HepG2 (cell line): Measurements from ENCODE around the gene HAUS7. TPM values are rescaled to one million over a fixed set of nuclear protein-coding genes. Genes with fewer than 3 reads are reported as not detected.

Source experiments
- ATAC-seq: fragments of 200-7000 bp; cut with Tn5 transposase; 3 replicates; pipeline ENCODE4 v1.9.1; 2020; ENCODE audit warnings: mild to moderate bottlenecking, moderate library complexity
- BruUV-seq: library from RNA; stranded (reverse); fragments of 400-500 nt; replicated peaks from 2 replicates; lab custom pipeline; 2021; lab: Mats Ljungman, UMichigan
- CTCF ChIA-PET: fragments of 300-600 bp; formaldehyde crosslinking; extraction: SDS; loops from one replicate; lab custom pipeline; 2021; ENCODE audit warnings: low total read pairs, inconsistent platforms, low intra/inter-chr PET ratio; lab: Yijun Ruan, JAX
- POLR2A ChIA-PET: fragments of 350-600 bp; sonication (Branson Sonifier 250); formaldehyde crosslinking; loops from one replicate; lab custom pipeline; 2020; ENCODE audit warnings: antibody characterized with exemption, inconsistent platforms; lab: Yijun Ruan, JAX
- DNase-seq: peaks from one replicate; pipeline ENCODE4 v3.0.0-alpha.2; 2015; ENCODE audit warnings: low spot score
- FAIRE-seq: peaks from 3 replicates; lab custom pipeline; 2011; peaks lifted over from hg19 to GRCh38; lab: Jason Lieb, UNC
- H2AFZ ChIP-seq: one replicate; pipeline ENCODE4 v1.6.1; 2011; ENCODE audit warnings: low read length, inconsistent platforms
- H3K27ac ChIP-seq: fragments of 300-600 bp; 3 replicates; pipeline ENCODE4 v1.8.0; 2011; ENCODE audit warnings: mixed run types, mild to moderate bottlenecking, mixed read lengths, low read length, inconsistent platforms; ENCODE audit not compliant: insufficient read depth; ENCODE audit errors: extremely low read length
- H3K27me3 ChIP-seq, 2 experiments: fragments of 200-600 bp in 1 of 2; 2 replicates in 1 of 2; 3 replicates in 1 of 2; pipeline versions ENCODE4 v1.6.0 to v1.8.0; 2011; ENCODE audit warnings: low read length in 2 of 2, mild to moderate bottlenecking in 2 of 2, moderate library complexity in 2 of 2, inconsistent platforms in 1 of 2; ENCODE audit not compliant: insufficient read depth in 2 of 2, control insufficient read depth in 1 of 2
- H3K36me3 ChIP-seq, 2 experiments: fragments of 200-600 bp in 1 of 2; replicated peaks in 1 of 2; 2 replicates in 1 of 2; 3 replicates in 1 of 2; pipeline versions ENCODE4 v1.5.1 to v1.8.0; 2011; ENCODE audit warnings: low read length in 2 of 2, inconsistent platforms in 1 of 2; ENCODE audit not compliant: insufficient read depth in 2 of 2, control insufficient read depth in 1 of 2
- H3K4me1 ChIP-seq: 2 replicates; pipeline ENCODE4 v1.5.1; 2012; ENCODE audit warnings: low read length, inconsistent platforms; ENCODE audit not compliant: insufficient read depth
- H3K4me2 ChIP-seq: 2 replicates; pipeline ENCODE4 v1.6.0; 2011; ENCODE audit warnings: low read depth, low read length, inconsistent platforms
- H3K4me3 ChIP-seq, 3 experiments: fragments of 200-600 bp in 1 of 3; sonication (generic), shearing (Covaris generic) in 1 of 3; replicated peaks in 1 of 3; 2 replicates each; pipeline ENCODE4 v1.5.1; 2011 to 2016; ENCODE audit warnings: low read length in 3 of 3, inconsistent platforms in 2 of 3, low read depth in 2 of 3, mild to moderate bottlenecking in 2 of 3, control low read depth in 1 of 3, mixed read lengths in 1 of 3; ENCODE audit not compliant: insufficient read depth in 1 of 3
- H3K79me2 ChIP-seq: one replicate; pipeline ENCODE4 v1.6.1; 2011; ENCODE audit warnings: low read length, inconsistent platforms; ENCODE audit not compliant: insufficient read depth
- H3K9ac ChIP-seq: 2 replicates; pipeline ENCODE4 v1.6.0; 2011; ENCODE audit warnings: mild to moderate bottlenecking, low read depth, low read length, inconsistent platforms; ENCODE audit not compliant: insufficient read depth
- H3K9me3 ChIP-seq: 2 replicates; pipeline ENCODE4 v1.5.1; 2012; ENCODE audit warnings: mild to moderate bottlenecking, low read length
- H4K20me1 ChIP-seq: 2 replicates; pipeline ENCODE4 v1.6.0; 2011; ENCODE audit warnings: inconsistent platforms, mild to moderate bottlenecking, low read length, moderate library complexity; ENCODE audit not compliant: insufficient read depth
- FOXO4 ChIP-seq: sonication (generic); formaldehyde crosslinking; conservative IDR thresholded peaks from 2 replicates; pipeline ENCODE4 v1.8.1; 2023; ENCODE audit warnings: missing genetic modification reagents
- HMG20B ChIP-seq: conservative IDR thresholded peaks from 2 replicates; pipeline ENCODE4 v1.6.1; 2016; ENCODE audit warnings: missing genetic modification reagents, missing compliant biosample characterization
- PAF1 ChIP-seq: IDR thresholded peaks from 2 replicates; pipeline ENCODE4 v1.6.1; 2016; ENCODE audit warnings: missing genetic modification reagents, missing compliant biosample characterization
- REL ChIP-seq: sonication (generic); formaldehyde crosslinking; conservative IDR thresholded peaks from 2 replicates; pipeline ENCODE4 v1.8.0; 2022; ENCODE audit warnings: mild to moderate bottlenecking, missing genetic modification reagents, moderate library complexity
- TIGD3 ChIP-seq: sonication (generic); formaldehyde crosslinking; IDR thresholded peaks from 2 replicates; pipeline ENCODE4 v1.5.1; 2020; ENCODE audit warnings: mild to moderate bottlenecking, missing genetic modification reagents, borderline replicate concordance
- ZBTB49 ChIP-seq: sonication (generic); formaldehyde crosslinking; IDR thresholded peaks from 2 replicates; pipeline ENCODE4 v1.4.0; 2020; ENCODE audit warnings: missing genetic modification reagents, borderline replicate concordance
- ZFP36L1 ChIP-seq: sonication (generic); formaldehyde crosslinking; IDR thresholded peaks from 2 replicates; pipeline ENCODE4 v1.8.0; 2022; ENCODE audit warnings: mild to moderate bottlenecking, missing genetic modification reagents, moderate library complexity
- ZNF136 ChIP-seq: sonication (generic); formaldehyde crosslinking; IDR thresholded peaks from 2 replicates; pipeline ENCODE4 v1.8.1; 2022; ENCODE audit warnings: low read depth, mild to moderate bottlenecking, moderate library complexity, missing genetic modification reagents
- ZNF414 ChIP-seq: sonication (generic); formaldehyde crosslinking; IDR thresholded peaks from 2 replicates; pipeline ENCODE4 v1.5.0; 2020; ENCODE audit warnings: missing genetic modification reagents
- ZNF513 ChIP-seq: sonication (generic); formaldehyde crosslinking; conservative IDR thresholded peaks from 2 replicates; pipeline ENCODE4 v1.5.0; 2020; ENCODE audit warnings: missing genetic modification reagents
- ZNF550 ChIP-seq: sonication (generic); formaldehyde crosslinking; IDR thresholded peaks from 2 replicates; pipeline ENCODE4 v1.4.0; 2020; ENCODE audit warnings: mild to moderate bottlenecking, missing genetic modification reagents, borderline replicate concordance
- WGBS: methylation state at CpG from one replicate; pipeline ENCODE4 v1.1.6; 2017; ENCODE audit warnings: low lambda C conversion rate; 5-methylcytosine and 5-hydroxymethylcytosine counted together
- in situ Hi-C: cut with HindIII; loops from 2 replicates; pipeline ENCODE4 v1.10.0; 2017; ENCODE audit warnings: low pct_unique_long_range_greater_than_20kb; ENCODE audit not compliant: extremely low pct_ligation_motif_present
- intact Hi-C: fragments of 100-400 bp; cut with micrococcal nuclease; formaldehyde crosslinking; loops from one replicate; pipeline ENCODE4 v1.10.0; 2022; ENCODE audit not compliant: unreplicated experiment
- polyA plus RNA-seq, 8 experiments: library from polyadenylated mRNA; depleted of rRNA in 3 of 8; stranded (reverse) in 7 of 8; unstranded in 1 of 8; fragments of >200 nt; fragmentation: Illumina TruSeq in 4 of 8; extraction: Trizol in 4 of 8; gene quantifications; 2 replicates each; pipeline versions ENCODE4 v1.2.1 to v1.2.3, GENCODE V29; 2011 to 2016; ENCODE audit warnings: low read depth in 4 of 8, missing spikeins in 1 of 8, mixed read lengths in 1 of 8; ENCODE audit not compliant: insufficient read depth in 1 of 8
- total RNA-seq, 5 experiments: library from RNA; depleted of rRNA; stranded (reverse); fragments of >200 nt; fragmentation: Illumina TruSeq; extraction: Trizol; gene quantifications; 2 replicates each; pipeline ENCODE4 v1.2.3, GENCODE V29; 2016; ENCODE audit warnings: low read depth in 1 of 5

The HAUS7 gene
- total and polyA plus RNA-seq, 2 of the 13 experiments (the other 11 are each of a cell fraction or from before 2014, with no cell fraction given) = 10.9 to 42.4 TPM

GRCh38 chrX:153442463-153442862, 27.9 kb downstream of the HAUS7 start:
- intact Hi-C loops = no loop called here
- H3K27ac ChIP-seq = no peak overlapping the region
- CTCF ChIA-PET = no interaction called here

More at GRCh38 chrX:153442463-153442862, 27.9 kb downstream of the HAUS7 start:
- in situ Hi-C loops = no loop called here
- H3K4me1 ChIP-seq = no peaks in the 10 kb centered on the region
- ATAC-seq (no peak), FAIRE-seq (no peak), DNase-seq (no peak)
- POLR2A ChIA-PET = no interaction called here
- WGBS = 0% methylated on average over 1 of the region's 5 CpGs
- BruUV-seq = no TSS peak
- no peaks in the 10 kb centered on the region for H3K36me3 ChIP-seq
- H3K9ac ChIP-seq = no peak overlapping the region
- no peak overlapping the region for H3K4me3 ChIP-seq
- no peak overlapping the region for H2AFZ ChIP-seq
- H3K79me2 ChIP-seq = no peaks in the 10 kb centered on the region
- no peaks in the 10 kb centered on the region; a peak in 1 of 5 replicates for H3K27me3 ChIP-seq
- TF ChIP-seq ZNF136 (CRISPR knock-in tag) (no peak), ZBTB49 (CRISPR knock-in tag) (no peak), ZNF513 (CRISPR knock-in tag) (no peak), REL (no peak), TIGD3 (CRISPR knock-in tag) (no peak), ZNF550 (CRISPR knock-in tag) (no peak), ZNF414 (CRISPR knock-in tag) (no peak), ZFP36L1 (CRISPR knock-in tag) (no peak), FOXO4 (CRISPR knock-in tag) (no peak), PAF1 (CRISPR knock-in tag) (no peak), HMG20B (CRISPR knock-in tag) (no peak)
- no peaks in the 10 kb centered on the region for H3K9me3 ChIP-seq
- no peaks in the 10 kb centered on the region for H4K20me1 ChIP-seq
- H3K4me2 ChIP-seq = no peak overlapping the region
